Large intestine (tissue), 3 donors: ENCODE measurements around the gene MGAT4C. TPM values are rescaled to one million over a fixed set of nuclear protein-coding genes. Genes with fewer than 3 reads are reported as not detected.

Experiments used
- DNase-seq, 2 donors: peaks; one replicate each; pipeline versions ENCODE4 v3.0.0 to v3.0.0-alpha.2; 2013
- H3K27ac ChIP-seq: one replicate; pipeline ENCODE4 v1.5.1; 2013; ENCODE audit warnings: low read length
- H3K27me3 ChIP-seq: 2 replicates; pipeline ENCODE4 v1.6.1; 2013; ENCODE audit warnings: low read length; ENCODE audit not compliant: control insufficient read depth, insufficient read depth
- H3K36me3 ChIP-seq: 2 replicates; pipeline ENCODE4 v1.6.1; 2013; ENCODE audit warnings: low read length; ENCODE audit not compliant: control insufficient read depth, insufficient read depth
- H3K4me1 ChIP-seq: one replicate; pipeline ENCODE4 v1.6.1; 2013; ENCODE audit warnings: low read length; ENCODE audit not compliant: control insufficient read depth, insufficient read depth
- H3K4me3 ChIP-seq: one replicate; pipeline ENCODE4 v1.5.1; 2013; ENCODE audit warnings: low read length
- H3K9me3 ChIP-seq: one replicate; pipeline ENCODE4 v1.6.1; 2013; ENCODE audit warnings: mild to moderate bottlenecking, low read depth, low read length, moderate library complexity; ENCODE audit not compliant: control insufficient read depth
- WGBS: methylation state at CpG from one replicate; pipeline ENCODE4 v1.1.5; 2013; ENCODE audit warnings: low lambda C conversion rate; ENCODE audit not compliant: insufficient coverage; 5-methylcytosine and 5-hydroxymethylcytosine counted together
- polyA plus RNA-seq: library from polyadenylated mRNA; unstranded; fragments of 120-200 nt; gene quantifications from one replicate; pipeline ENCODE4 v1.2.1, GENCODE V29; 2013

MGAT4C gene
- polyA plus RNA-seq, 1 donor = 0.43 TPM

GRCh38 chr12:85951823-85952222, 304.4 kb downstream of the MGAT4C start:
- H3K9me3 ChIP-seq = no peaks in the 10 kb centered on the region
- no peak for DNase-seq
- WGBS = no CpG with 5 or more reads among the region's 1 CpG

GRCh38 chr12:85949253-85949652, 306.9 kb downstream of the MGAT4C start:
- 20% methylated on average over 1 of the region's 1 CpG for WGBS

More at GRCh38 chr12:85951823-85952222, 304.4 kb downstream of the MGAT4C start:
- Histone ChIP-seq H3K4me1 (no peaks in the 10 kb centered on the region), H3K27ac (no peak overlapping the region), H3K4me3 (no peak overlapping the region), H3K27me3 (no peaks in the 10 kb centered on the region), H3K36me3 (no peaks in the 10 kb centered on the region)

GRCh38 chr12:85948340-85948739, 307.9 kb downstream of the MGAT4C start:
- Histone ChIP-seq H3K27me3 (no peaks in the 10 kb centered on the region), H3K9me3 (no peaks in the 10 kb centered on the region)
- DNase-seq = no peak

More at GRCh38 chr12:85949253-85949652, 306.9 kb downstream of the MGAT4C start:
- H3K4me3 ChIP-seq = no peak overlapping the region
- no peak for DNase-seq
- H3K27me3 ChIP-seq = no peaks in the 10 kb centered on the region
- H3K36me3 ChIP-seq = no peaks in the 10 kb centered on the region
- no peaks in the 10 kb centered on the region for H3K4me1 ChIP-seq
- no peaks in the 10 kb centered on the region for H3K9me3 ChIP-seq
- no peak overlapping the region for H3K27ac ChIP-seq

GRCh38 chr12:85947286-85947685, 308.9 kb downstream of the MGAT4C start:
- Histone ChIP-seq H3K9me3 (no peaks in the 10 kb centered on the region), H3K4me1 (no peaks in the 10 kb centered on the region), H3K4me3 (no peak overlapping the region), H3K27me3 (no peaks in the 10 kb centered on the region), H3K27ac (no peak overlapping the region), H3K36me3 (no peaks in the 10 kb centered on the region)
- no peak for DNase-seq
- whole genome bisulfite sequencing = 100% methylated on average over 2 of the region's 12 CpGs

More at GRCh38 chr12:85948340-85948739, 307.9 kb downstream of the MGAT4C start:
- no peaks in the 10 kb centered on the region for H3K4me1 ChIP-seq
- WGBS = no CpG with 5 or more reads among the region's 1 CpG
- H3K4me3 ChIP-seq = no peak overlapping the region
- no peak overlapping the region for H3K27ac ChIP-seq
- no peaks in the 10 kb centered on the region for H3K36me3 ChIP-seq

- no peaks in the 10 kb centered on the region for H3K9me3 ChIP-seq
- WGBS = no CpG with 5 or more reads among the region's 5 CpGs
- H3K4me1 ChIP-seq = no peaks in the 10 kb centered on the region
- H3K4me3 ChIP-seq = no peak overlapping the region
- H3K27ac ChIP-seq = no peak overlapping the region
- no peak for DNase-seq
- no peaks in the 10 kb centered on the region for H3K27me3 ChIP-seq
- no peaks in the 10 kb centered on the region for H3K36me3 ChIP-seq
Observed at GRCh38 chr12:85946375-85946774, 309.8 kb downstream of the MGAT4C start.

- Histone ChIP-seq H3K36me3 (no peaks in the 10 kb centered on the region), H3K4me3 (no peak overlapping the region), H3K9me3 (no peaks in the 10 kb centered on the region), H3K4me1 (no peaks in the 10 kb centered on the region), H3K27ac (no peak overlapping the region), H3K27me3 (no peaks in the 10 kb centered on the region)
- no peak for DNase-seq
Observed at GRCh38 chr12:85927166-85927565, 329.0 kb downstream of the MGAT4C start.

- Histone ChIP-seq H3K27me3 (no peaks in the 10 kb centered on the region), H3K27ac (no peak overlapping the region), H3K4me3 (no peak overlapping the region), H3K9me3 (no peaks in the 10 kb centered on the region), H3K4me1 (peaks cover 3% of the 10 kb centered on the region), H3K36me3 (no peaks in the 10 kb centered on the region)
- DNase-seq = no peak
- WGBS = 88% methylated on average over 1 of the region's 1 CpG
Observed at GRCh38 chr12:85923767-85924331, 332.3 kb downstream of the MGAT4C start.

GRCh38 chr12:85920324-85920947, 335.8 kb downstream of the MGAT4C start:
- H3K27ac ChIP-seq = no peak overlapping the region
- H3K27me3 ChIP-seq = no peaks in the 10 kb centered on the region
- no peaks in the 10 kb centered on the region for H3K9me3 ChIP-seq
- DNase-seq = peak in 1 of 2 donors; percentile 24
- H3K4me3 ChIP-seq = no peak overlapping the region
- H3K4me1 ChIP-seq = peaks cover 3% of the 10 kb centered on the region
- no CpG with 5 or more reads among the region's 3 CpGs for WGBS
- H3K36me3 ChIP-seq = no peaks in the 10 kb centered on the region
